ENCODE data around the gene LRBA.
"Not testable (repeated sequence)": the region's sequence is repeated elsewhere in the genome, so short reads cannot be mapped to it uniquely, and the experiment has no call there.

The LRBA gene

DNA sequence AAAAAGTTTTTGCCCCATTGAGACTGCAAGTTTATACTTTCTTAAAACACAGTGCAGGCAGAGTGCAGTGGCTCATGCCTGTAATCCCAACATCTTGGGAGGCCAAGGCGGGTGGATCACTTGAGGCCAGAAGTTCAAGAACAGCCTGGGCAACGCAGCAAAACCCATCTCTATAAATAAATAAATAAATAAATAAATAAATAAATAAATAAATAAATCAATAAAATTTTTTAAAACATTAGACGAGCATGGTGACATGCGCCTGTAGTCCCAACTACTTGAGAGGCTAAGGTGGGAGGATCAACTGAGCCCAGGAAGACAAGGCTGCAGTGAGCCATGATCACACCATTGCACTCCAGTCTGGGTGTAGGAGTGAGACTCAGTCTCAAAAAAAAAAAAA lies 213.3 kb downstream of the LRBA start:
- no peak for DNase-seq (ENCODE audit: low read depth)

DNA sequence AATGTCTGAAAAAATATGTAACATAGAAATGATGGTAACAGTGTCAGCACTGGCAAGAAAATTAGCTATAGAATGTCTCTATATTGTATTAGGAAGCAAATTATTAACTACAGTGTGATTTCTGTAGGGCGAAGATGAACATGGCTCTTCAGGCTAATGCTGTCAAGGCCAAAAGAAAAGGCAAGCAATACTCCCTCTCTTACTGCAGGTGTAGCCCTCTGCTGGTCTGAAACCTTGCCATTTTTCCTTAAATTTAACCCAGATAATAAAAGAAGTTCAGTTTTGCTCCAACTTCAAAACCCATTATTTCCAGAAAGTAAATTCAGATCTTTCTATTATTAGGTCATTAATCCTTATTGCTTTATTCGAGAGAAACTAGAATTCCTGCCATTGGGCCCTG lies 215.9 kb downstream of the LRBA start:
- no peak for DNase-seq (ENCODE audit: low read depth)

DNA sequence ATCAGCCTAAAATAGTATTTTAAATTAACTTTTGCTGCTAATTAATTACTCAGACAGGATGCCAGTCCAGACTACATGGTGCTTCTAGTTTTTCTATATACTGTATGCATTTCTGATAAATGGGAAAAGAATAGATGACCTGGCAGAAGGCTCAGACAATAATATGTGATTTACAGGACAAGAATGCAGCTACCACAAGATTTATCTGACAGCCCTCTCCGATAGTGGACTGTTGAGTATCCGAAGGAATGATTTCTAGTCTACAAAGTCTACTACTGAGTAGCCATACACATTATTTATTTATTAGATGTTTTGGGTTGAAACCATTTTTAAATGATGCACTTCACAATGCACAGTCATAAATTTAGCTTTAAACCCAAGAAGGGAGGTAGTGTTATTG lies 220.4 kb downstream of the LRBA start:
- no peak for DNase-seq (ENCODE audit: low read depth)

DNA sequence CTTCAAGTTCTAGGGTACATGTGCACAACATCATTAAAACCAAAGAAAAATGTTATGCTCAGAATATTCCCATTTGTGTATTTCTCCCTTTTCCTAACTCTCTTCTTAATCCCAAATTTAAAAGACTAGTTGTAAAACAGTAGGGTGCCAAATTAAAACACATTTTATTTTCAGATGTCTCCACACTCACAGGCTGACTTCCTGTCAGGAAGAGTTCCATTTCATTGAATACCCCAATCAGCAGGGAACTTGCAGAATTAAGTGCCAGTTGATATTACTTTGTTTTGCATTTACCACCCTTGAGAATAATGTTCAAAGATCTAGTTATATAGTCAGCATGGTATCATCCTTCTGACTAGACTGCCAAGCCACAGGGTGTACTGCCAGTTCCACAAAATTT lies 225.2 kb downstream of the LRBA start:
- DNase-seq (ENCODE audit: low read depth) = no peak

DNA sequence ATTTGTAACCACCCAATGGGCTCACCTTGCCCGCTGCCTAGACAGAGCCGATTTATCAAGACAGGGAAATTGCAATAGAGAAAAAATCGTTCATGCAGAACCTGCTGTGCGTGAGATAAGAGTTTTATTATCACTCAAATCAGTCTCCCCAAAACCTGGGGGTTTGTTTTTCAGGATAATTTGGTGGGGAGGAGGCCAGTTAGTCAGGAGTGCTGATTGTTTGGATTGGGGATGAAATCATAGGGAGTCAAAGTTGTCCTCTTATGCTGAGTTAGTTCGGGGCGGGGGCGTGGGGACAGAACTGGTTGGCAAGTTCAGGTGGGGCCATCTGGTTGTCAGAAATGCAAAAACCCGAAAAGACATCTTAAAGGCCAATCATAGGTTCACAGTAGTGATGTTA lies 230.1 kb downstream of the LRBA start:
- DNase-seq (ENCODE audit: low read depth) = no peak

DNA sequence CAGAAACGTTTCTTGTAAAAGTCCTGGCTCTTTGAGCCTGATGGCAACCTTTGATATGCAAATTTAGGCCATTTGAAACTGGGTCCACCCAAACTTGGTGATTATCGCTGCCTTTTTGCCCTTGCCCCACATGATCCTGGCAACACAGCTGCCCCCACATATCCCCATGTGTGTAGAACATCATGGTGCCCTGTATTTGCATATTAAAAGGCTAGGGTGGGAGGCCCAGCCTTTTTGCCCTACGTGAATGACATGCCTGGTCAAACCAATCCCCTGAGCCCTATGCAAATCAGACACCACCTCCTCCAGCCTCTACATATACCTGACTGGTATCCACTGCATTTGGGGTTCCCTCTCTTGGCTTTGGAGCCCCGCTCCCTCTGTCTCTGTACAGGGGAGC lies 230.8 kb downstream of the LRBA start:
- no peak for DNase-seq (ENCODE audit: low read depth)

DNA sequence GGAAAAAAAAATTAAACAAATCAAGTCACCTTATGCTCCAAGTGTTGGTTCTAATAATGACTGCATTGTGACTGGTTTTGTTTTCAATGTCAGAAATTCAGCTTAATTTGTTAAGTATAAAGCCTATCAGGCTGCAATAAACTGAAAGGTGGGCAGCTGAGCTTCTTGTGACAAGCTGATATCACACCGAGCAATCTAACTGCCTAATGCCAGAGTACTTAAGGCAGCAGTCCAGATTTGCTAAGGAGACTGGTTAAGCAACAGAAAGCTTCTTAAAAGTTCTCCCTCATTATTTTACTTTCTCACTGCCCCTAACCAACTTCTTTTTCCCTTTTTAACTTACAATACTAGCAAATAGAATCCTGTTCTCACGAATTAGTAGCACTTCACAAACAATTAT lies 232.2 kb downstream of the LRBA start:
- DNase-seq (ENCODE audit: low read depth) = no peak

DNA sequence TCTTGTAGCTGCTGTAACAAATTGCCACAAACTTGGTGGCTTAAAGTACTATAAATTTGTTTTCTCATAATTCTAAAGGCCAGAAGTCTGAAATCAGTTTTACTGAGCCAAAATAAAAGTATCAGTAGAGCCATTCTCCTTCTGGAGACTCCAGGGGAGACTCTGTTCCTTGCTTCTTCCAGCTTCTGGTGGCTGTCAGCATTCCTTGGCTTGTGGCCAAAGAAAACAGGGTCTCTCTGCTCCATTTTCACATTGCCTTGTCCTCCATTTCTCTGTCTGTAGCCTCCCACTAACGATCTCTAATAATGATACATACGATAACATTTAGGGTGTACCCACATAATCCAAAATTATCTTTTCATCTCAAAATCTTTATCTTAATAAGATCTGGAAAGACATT lies 232.8 kb downstream of the LRBA start:
- no peak for DNase-seq (ENCODE audit: low read depth)

DNA sequence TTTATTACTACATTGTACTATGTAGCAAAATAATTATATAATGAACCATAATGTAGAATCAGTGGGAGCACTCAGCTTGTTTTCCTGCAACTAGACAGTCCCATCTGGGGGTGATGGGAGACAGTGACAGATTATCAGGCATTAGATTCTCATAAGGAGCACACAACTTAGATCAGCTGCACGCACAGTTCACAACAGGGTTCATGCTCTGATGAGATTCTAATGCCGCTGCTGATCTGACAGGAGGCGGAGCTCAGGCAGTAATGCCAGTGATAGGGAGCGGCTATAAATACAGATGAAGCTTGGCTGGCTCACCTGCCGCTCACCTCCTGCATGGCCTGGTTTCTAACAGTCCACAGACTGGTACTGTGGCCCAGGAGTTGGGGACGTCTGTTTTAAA lies 233.9 kb downstream of the LRBA start:
- DNase-seq (ENCODE audit: low read depth) = no peak

DNA sequence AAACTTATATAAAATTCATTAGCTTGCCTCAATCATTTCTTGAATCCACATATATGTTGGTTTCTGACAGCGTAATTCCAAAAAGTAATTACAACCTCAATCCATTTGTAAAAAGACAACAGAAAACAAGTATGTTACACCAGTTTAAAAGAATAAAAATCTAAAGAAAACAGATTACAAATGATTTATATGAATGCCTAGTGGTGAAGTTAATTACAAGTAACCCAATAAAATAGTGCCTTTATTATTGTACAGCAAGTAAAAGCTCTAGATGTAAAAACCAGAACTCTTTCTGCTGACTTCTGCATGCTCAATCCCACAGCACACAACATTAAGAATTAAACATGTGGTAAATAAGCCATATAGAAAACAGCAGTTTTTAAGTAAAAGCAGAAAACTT lies 235.4 kb downstream of the LRBA start:
- no peak for DNase-seq (ENCODE audit: low read depth)

DNA sequence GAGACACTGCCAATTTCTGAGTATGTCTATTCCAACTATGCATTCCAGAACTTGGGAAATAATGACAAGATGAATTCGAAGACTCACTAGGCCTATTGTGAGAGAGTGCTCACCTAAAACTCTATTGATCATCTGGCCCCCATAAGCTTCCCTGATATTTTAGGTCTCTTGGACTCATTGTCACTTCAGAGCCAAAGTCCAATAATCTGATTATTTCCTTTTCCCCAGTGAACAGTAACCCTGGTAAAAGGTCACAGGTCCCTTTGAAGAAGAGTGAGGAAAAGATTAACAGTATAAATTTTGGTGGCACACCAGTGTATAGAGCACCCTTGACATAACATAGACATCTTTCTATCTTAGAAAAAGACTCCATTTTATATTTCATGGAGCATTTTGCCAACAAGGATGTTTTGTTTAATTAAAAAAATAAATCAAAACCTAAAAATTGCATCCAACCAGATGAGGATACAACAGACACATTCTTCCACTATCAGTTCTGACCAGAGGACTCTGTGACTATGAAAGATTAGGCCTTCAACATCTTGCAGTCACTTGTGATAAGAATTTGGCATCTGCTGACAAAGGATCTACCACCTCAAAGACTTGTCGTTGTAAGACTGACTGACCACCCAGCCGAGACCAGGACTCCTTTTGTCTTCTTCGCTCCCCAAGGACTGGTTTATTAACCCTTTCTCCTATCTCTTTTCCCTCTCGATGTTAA lies 241.2 kb downstream of the LRBA start:
- DNase-seq (ENCODE audit: low read depth) = no peak

DNA sequence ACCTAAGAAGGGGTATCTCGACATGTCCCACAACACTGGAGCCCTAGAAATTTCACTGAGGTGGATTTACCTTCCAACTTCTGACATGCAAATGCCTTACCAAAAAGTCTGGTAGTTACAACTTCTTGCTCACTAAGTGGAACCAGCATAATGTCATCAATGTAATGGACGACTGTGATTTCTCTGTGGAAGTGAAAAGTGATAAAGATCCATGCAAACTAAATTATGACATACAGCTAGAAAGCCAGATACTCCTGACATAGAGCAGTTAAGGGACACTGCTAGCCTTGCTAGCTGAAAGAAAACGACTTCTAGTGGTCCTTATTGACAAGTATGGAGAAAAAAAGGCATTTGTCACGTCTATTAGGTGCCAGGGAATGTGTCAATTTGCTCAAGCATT lies 242.1 kb downstream of the LRBA start:
- DNase-seq (ENCODE audit: low read depth) = no peak

DNA sequence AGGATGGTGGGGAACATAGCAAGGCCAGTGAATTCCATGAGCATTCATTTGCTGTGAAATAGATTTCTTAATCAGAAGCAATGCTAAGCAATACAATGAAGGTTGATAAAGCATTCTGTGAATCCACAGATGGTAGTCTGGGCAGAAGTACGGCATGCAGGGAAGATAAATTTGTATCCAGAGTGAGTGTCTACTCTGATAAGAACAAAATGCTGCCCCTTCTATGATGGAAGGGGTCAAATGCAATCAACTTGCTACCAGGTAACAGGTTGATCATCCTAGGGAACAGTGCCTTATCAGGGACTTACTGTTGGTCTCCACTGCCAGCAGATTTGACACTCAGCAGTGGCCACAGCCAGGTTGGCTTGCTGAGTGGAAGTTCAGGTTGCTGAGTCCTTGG lies 243.7 kb downstream of the LRBA start:
- no peak for DNase-seq (ENCODE audit: low read depth)

DNA sequence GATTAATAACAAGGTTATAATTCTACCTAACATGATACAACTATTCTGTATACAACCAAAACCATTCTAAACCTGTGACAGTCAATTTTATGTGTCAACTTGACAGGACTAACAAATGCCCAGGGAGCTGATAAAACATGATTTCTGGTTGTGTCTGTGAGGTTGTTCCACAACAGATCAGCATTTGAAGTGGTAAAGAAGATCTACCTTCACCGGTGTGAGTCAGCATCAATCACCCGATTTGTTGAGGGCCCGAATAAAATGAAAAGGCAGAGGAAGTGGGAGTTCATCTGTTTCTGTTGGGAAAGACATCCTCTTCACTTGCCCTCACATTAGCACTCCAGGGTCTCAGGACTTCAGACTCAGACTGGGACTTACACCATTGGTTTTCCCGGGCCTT lies 245.2 kb downstream of the LRBA start:
- no peak for DNase-seq (ENCODE audit: low read depth)

DNA sequence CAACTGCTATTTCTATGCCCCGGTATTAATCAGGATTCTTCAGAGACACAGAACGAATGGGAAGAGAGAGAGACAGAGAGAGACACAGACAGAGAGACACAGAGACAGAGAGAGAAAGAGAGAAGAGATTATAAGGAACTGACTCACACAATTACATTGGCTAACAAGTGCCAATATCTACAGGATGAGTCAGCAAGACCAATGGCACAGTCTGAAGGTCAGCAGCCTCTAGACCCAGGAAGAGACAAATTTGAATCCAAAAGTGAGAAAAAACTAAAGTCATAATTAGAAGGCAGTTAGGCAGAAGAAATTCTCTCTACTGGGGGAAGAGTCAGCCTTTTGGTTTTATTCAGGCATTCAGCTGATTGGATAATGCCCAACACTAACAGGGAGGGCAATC lies 245.8 kb downstream of the LRBA start:
- peak; percentile 36 for DNase-seq (ENCODE audit: low read depth)

DNA sequence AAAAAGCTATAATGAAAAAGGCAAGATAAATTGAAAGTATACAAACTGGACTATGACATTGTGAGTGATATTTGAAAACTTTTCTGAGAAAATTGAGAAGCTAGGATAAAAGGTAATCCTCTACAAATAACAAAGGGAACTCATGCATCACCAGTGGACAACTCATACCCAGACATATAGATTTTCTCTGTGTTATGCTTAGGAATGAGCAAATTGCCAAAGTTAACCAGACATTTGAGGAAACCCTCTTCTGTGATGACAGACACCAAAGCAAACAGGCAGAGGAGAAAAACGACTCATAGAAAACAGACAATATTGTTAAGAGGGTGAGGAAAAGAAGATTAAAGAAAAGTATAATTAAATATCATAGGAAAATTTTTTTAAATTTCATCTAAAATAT lies 246.6 kb downstream of the LRBA start:
- no peak for DNase-seq (ENCODE audit: low read depth)

DNA sequence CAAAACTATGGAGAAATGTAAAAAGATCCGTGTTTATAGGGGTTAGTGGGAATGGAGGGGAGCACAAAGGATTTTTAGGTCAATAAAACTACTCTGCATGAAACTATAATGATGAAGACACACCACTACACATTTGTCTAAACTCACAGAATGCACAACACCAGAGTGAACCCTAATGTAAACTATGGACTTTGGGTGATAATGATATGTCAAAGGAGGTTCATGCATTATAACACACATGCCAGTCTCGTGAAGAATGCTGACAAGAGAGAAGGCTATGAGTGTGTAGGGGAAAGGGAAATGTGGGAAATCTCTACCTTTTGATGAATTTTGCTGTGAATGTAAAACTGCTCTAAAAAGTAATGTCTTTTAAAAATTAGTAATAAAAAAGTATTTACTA lies 249.9 kb downstream of the LRBA start:
- no peak for DNase-seq (ENCODE audit: low read depth)

DNA sequence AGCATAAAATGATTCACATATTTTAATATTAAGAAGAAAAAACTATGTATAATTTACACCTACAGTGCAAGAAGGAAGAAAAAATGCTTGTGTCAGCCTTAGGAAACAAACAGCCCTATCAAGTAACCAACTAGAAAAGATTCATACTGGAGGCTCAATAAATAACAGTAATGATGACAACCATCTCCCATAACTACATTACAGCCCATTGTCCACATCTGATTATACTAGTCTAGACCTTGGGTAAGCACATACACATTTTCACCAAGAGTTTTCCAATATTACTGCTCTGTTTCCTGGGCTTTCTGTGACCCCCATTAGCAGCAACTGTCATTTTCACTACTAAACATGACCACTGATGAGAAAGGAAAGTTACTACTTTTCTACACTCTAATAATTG lies 263.4 kb downstream of the LRBA start:
- no peak for DNase-seq (ENCODE audit: low read depth)

DNA sequence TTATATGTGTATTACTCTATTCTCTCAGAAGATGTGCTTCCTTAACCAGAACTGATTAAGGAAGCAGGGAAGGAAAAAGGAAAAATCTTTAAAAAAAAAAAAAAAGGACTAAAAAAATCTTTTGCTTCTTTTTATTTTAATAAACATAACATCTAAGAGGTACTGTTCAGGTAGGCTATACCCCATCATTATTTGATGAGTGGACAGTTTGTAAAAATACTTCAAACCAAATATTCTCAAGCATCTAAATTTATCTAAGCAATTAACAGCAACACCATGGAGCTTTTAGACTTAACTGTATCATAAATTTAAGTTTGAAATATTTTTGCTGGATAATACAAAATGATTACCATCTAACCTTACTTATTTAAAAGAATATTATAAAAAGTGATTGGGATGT lies 264.3 kb downstream of the LRBA start:
- no peak for DNase-seq (ENCODE audit: low read depth)

DNA sequence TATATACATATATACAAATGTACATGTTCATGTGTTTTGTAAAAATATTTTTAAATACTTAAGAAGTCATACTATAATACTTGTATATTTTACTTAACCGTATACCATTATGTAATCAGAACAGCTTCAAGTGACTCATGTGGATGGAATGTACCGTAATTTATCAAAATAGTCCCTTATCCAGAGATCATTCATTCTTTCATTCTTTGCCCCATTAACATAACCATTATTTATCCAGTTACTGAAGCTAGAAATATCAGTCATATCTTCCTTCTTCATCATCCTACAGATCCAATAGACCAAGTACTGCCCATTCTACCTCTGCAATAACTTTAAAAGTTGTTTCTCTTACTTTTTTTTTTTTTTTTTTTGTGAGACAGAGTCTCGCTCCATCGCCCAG lies 268.9 kb downstream of the LRBA start:
- peak; percentile 61 for DNase-seq (ENCODE audit: low read depth)

DNA sequence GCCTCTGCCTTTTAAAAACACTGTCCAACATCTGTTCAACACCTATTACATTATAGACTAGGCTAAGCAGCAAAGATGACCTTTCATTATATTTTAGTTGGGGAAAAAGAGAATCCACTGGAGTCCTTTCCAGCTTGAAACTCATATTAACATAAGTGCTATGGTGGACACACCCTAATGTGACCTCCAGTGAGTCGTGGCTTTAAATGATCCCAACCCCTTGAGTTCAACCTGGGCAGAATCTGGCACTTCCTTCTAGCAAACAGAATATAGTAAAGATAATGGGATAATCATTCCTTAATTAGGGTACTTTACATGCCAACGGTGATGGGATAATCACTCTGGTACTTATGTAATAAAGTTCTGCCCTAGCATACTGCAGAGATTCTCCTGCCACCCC lies 270.5 kb downstream of the LRBA start:
- DNase-seq (ENCODE audit: low read depth) = no peak

DNA sequence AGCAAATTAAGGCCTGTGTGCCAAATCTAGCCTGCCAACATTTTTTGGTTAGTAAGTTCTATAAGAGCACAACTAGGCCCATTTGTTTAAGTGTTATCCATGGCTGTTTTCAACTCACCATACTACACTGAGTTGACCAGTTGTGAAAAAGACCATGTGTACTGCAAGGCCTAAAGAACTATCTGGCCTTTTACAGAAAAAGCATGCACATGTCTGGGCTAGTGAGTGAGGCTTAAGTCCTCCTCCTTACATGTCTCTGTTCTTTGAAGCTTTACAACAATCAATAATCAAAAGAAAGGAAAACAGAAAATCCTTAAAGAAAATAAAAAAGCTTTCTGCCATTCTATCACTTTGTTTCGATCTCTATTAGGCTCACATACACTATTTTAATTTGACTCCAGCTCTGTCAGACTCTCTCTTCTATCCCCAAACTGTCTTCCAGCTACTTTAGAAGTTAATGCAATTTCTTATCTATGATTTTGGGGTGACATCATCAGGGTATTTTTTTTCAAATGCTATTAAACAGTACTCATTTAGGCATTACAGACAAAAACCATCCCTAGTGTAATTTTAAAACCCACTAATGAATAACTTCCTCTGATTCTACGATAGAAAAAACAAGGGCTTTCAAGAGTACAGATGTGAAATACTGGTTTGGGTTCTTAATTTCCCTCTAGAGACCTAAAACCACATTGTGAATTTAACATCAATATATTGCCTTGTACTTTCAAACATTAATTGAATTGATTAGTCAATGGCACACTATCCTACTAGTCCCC lies 271.3 kb downstream of the LRBA start:
- no peak for DNase-seq (ENCODE audit: low read depth)

DNA sequence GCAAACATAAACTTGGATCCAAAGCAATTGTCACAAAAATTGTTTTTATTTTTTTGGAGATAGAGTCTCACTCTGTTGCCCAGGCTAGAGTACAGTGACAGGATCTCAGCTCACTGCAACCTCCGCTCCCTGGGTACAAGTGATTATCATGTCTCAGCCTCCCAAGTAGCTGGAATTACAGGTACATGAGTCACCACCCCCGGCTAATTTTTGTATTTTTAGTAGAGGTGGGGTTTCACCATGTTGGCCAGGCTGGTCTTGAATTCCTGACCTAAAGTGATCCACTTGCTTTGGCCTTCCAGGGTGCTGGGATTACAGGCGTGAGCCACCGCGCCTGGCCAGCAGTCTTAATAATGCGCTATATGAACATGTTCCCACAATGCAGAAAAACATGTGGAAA lies 272.2 kb downstream of the LRBA start:
- DNase-seq (ENCODE audit: low read depth) = not testable (repeated sequence)

DNA sequence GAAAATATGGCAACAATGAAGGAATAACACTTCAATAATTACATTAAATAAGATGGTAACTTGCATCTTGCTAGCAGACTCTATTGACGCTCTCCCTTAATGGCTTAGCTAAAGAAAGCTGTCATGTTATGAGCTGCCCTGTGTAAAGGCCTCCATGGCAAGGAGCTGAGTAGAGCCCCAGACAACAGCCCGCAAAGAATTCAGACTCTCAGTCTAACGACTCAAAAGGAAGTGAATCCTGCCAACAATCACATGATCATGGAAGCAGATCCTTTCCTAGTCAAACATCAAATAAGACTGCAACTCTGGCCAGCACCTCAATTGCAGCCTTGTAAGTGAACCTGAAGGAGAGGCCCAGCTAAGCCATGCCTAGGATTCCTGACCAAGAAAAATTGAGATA lies 275.5 kb downstream of the LRBA start:
- DNase-seq (ENCODE audit: low read depth) = no peak

Data from non-pigmented ciliary epithelial cell (primary cell).